GM23248 (cell line): ENCODE data around the gene LRRC61. TPM values are rescaled to one million over a fixed set of nuclear protein-coding genes. Genes with fewer than 3 reads are reported as not detected.

ENCODE experiments used
- DNase-seq: peaks from one replicate; pipeline ENCODE4 v3.0.0-alpha.2; 2015
- H2AFZ ChIP-seq: fragments of 200-600 bp; sonication (generic); 2 replicates; pipeline ENCODE4 v1.6.1; 2016; ENCODE audit warnings: antibody characterized with exemption
- H3F3A ChIP-seq: fragments of 200-600 bp; sonication (generic); 2 replicates; pipeline ENCODE4 v1.6.1; 2016; ENCODE audit warnings: mild to moderate bottlenecking, antibody characterized with exemption, mixed run types; ENCODE audit not compliant: insufficient read depth
- H3K27ac ChIP-seq: fragments of 200-600 bp; sonication (generic); 2 replicates; pipeline ENCODE4 v1.5.1; 2016; ENCODE audit warnings: mild to moderate bottlenecking
- H3K27me3 ChIP-seq: fragments of 200-600 bp; sonication (generic); replicated peaks from 2 replicates; pipeline ENCODE4 v1.6.1; 2016; ENCODE audit warnings: mild to moderate bottlenecking; ENCODE audit not compliant: insufficient read depth
- H3K36me3 ChIP-seq: fragments of 200-600 bp; sonication (generic); 2 replicates; pipeline ENCODE4 v1.6.1; 2016; ENCODE audit warnings: low read depth, mild to moderate bottlenecking
- H3K4me1 ChIP-seq: fragments of 200-600 bp; sonication (generic); 2 replicates; pipeline ENCODE4 v1.6.1; 2016; ENCODE audit warnings: mild to moderate bottlenecking; ENCODE audit not compliant: insufficient read depth
- H3K4me2 ChIP-seq: fragments of 200-600 bp; sonication (generic); one replicate; pipeline ENCODE4 v1.6.1; 2016; ENCODE audit warnings: mild to moderate bottlenecking; ENCODE audit not compliant: unreplicated experiment
- H3K4me3 ChIP-seq: fragments of 200-600 bp; sonication (generic); 2 replicates; pipeline ENCODE4 v1.5.1; 2016; ENCODE audit warnings: mild to moderate bottlenecking
- H3K79me2 ChIP-seq: fragments of 200-600 bp; sonication (generic); 2 replicates; pipeline ENCODE4 v1.6.1; 2016; ENCODE audit warnings: mild to moderate bottlenecking; ENCODE audit not compliant: insufficient read depth
- H3K9ac ChIP-seq: fragments of 200-600 bp; sonication (generic); 2 replicates; pipeline ENCODE4 v1.6.1; 2016; ENCODE audit warnings: mild to moderate bottlenecking
- H3K9me2 ChIP-seq: fragments of 200-600 bp; sonication (generic); 2 replicates; pipeline ENCODE4 v1.6.1; 2016; ENCODE audit warnings: mixed run types, mild to moderate bottlenecking, moderate library complexity; ENCODE audit not compliant: insufficient read depth
- H3K9me3 ChIP-seq: fragments of 200-600 bp; sonication (generic); one replicate; pipeline ENCODE4 v1.6.1; 2017; ENCODE audit warnings: low read depth
- H4K20me1 ChIP-seq: fragments of 200-600 bp; sonication (generic); 2 replicates; pipeline ENCODE4 v1.6.0; 2016; ENCODE audit not compliant: insufficient read depth
- EZH2 ChIP-seq: fragments of 200-600 bp; sonication (generic); IDR thresholded peaks from 2 replicates; pipeline ENCODE4 v1.6.1; 2018; ENCODE audit warnings: antibody characterized with exemption, mild to moderate bottlenecking; ENCODE audit not compliant: insufficient read depth, poor library complexity, severe bottlenecking
- EZH2phosphoT487 ChIP-seq: fragments of 200-600 bp; sonication (generic); IDR thresholded peaks from 2 replicates; pipeline ENCODE4 v1.6.1; 2018; ENCODE audit warnings: antibody characterized with exemption, moderate library complexity, mild to moderate bottlenecking, low read depth; ENCODE audit not compliant: insufficient read depth
- WGBS, 2 experiments: methylation state at CpG; one replicate each; pipeline ENCODE4 v1.1.6; 2015 to 2017; ENCODE audit warnings: low lambda C conversion rate in 2 of 2, low coverage in 1 of 2; ENCODE audit errors: missing lambda C conversion rate in 2 of 2; 5-methylcytosine and 5-hydroxymethylcytosine counted together
- in situ Hi-C: fragments of 300-500 bp; cut with MboI; formaldehyde crosslinking; loops from 2 replicates; pipeline ENCODE4 v1.15.0; 2020
- polyA plus RNA-seq: library from polyadenylated mRNA; unstranded; fragments of >200 nt; fragmentation: Nextera tagmentation; extraction: Ambion mirVana; gene quantifications from 2 replicates; pipeline ENCODE4 v1.2.1, GENCODE V29; 2016
- total RNA-seq: library from RNA; depleted of rRNA; stranded (reverse); fragments of >200 nt; shearing (Covaris generic); gene quantifications from 2 replicates; pipeline ENCODE4 v1.2.3, GENCODE V29; 2014

The LRRC61 gene
- total and polyA plus RNA-seq, 2 experiments from 2014 or later = not detected

GRCh38 chr7:150317748-150318444 lies 5.3 kb upstream of the LRRC61 start:
- 28 to 36% methylated on average over 7 of the region's 7 CpGs for WGBS, 2 experiments
- no peak overlapping the region for H3K4me3 ChIP-seq
- no peaks in the 10 kb centered on the region for H3F3A ChIP-seq
- H3K79me2 ChIP-seq = no peaks in the 10 kb centered on the region
- no peak overlapping the region for H2AFZ ChIP-seq
- H3K27ac ChIP-seq = no peak overlapping the region
- H3K36me3 ChIP-seq = no peaks in the 10 kb centered on the region
- 0 out of 2 replicates have a peak, but pooled peaks cover under 1% of the 10 kb centered on the region for H3K4me1 ChIP-seq
- H3K27me3 ChIP-seq = 0 out of 2 replicates have a peak, but pooled peaks cover 5% of the 10 kb centered on the region
- no peak overlapping the region for H3K4me2 ChIP-seq
- H3K9ac ChIP-seq = no peak overlapping the region
- in situ Hi-C loops = no loop called here
- H4K20me1 ChIP-seq = no peaks in the 10 kb centered on the region
- DNase-seq = peak; percentile 35
- H3K9me3 ChIP-seq = no peaks in the 10 kb centered on the region
- no peaks in the 10 kb centered on the region for H3K9me2 ChIP-seq
- no peak for TF ChIP-seq EZH2phosphoT487
- TF ChIP-seq EZH2 = no peak

DNA sequence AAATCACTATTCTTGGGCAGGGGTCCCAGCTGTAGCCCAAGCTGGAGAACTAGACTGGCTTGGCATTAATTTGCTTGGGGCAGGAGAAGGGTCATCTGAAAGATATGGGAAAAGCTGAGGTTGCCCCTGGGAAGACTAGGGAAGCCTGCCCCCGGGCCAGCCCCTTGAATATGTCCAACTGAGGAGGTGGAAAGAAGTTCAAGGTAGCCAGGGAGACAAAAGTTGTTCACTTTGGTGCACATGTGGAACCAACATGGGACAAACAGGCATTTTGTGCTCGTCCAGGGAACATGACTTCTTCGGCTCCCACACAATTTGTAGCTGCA lies 1.4 kb upstream of the LRRC61 start:
- H3K27me3 ChIP-seq = 0 out of 2 replicates have a peak, but pooled peaks cover 9% of the 10 kb centered on the region
- DNase-seq = no peak
- no peaks in the 10 kb centered on the region for H3K9me2 ChIP-seq
- H3K36me3 ChIP-seq = no peaks in the 10 kb centered on the region
- H3K4me2 ChIP-seq = no peak overlapping the region
- no peak overlapping the region for H3K4me3 ChIP-seq
- 50 to 54% methylated on average over 3 of the region's 3 CpGs for WGBS, 2 experiments
- no peaks in the 10 kb centered on the region for H3F3A ChIP-seq
- H3K9ac ChIP-seq = no peak overlapping the region
- H3K79me2 ChIP-seq = no peaks in the 10 kb centered on the region
- in situ Hi-C loops = no loop called here
- TF ChIP-seq EZH2phosphoT487 = no peak
- TF ChIP-seq EZH2 = no peak
- no peaks in the 10 kb centered on the region for H3K9me3 ChIP-seq
- no peak overlapping the region for H2AFZ ChIP-seq
- H4K20me1 ChIP-seq = no peaks in the 10 kb centered on the region
- H3K4me1 ChIP-seq = no peaks in the 10 kb centered on the region
- H3K27ac ChIP-seq = no peak overlapping the region

DNA sequence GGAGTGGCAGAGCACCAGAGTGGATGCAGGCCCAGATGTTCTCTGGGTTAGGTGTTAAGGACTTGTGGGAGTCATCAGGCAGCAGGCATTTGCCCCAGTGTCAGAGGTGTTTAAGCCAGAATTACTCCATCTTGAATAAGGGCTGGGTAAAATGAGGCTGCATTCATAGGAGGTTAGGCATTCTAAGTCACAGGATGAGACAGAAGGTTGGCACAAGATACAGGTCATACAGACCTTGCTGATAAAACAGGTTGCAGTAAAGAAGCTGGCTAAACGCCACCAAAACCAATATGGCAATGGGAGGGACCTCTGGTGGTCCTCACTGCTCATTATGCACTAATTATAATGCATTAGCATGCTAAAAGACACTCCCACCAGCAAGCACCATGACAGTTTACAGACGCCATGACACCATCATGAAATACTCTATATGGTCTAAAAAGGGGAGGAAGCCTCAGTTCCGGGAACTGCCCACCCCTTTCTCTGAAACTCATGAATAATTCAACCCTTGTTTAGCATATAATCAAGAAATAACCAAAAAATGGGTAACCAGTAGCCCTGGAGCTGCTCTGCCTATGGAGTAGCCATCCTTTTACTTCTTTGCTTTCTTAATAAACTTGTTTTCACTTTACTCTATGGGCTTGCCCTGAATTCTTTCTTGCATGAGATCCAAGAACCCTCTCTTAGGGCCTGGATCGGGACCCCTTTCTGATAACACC lies 882 bp upstream of the LRRC61 start:
- Histone ChIP-seq H3K9me2 (no peaks in the 10 kb centered on the region), H3F3A (no peaks in the 10 kb centered on the region), H3K4me3 (no peak overlapping the region), H3K9ac (no peak overlapping the region), H3K27me3 (0 out of 2 replicates have a peak, but pooled peaks cover 9% of the 10 kb centered on the region), H2AFZ (no peak overlapping the region), H3K79me2 (no peaks in the 10 kb centered on the region), H3K36me3 (no peaks in the 10 kb centered on the region), H4K20me1 (no peaks in the 10 kb centered on the region), H3K9me3 (no peaks in the 10 kb centered on the region), H3K4me1 (no peaks in the 10 kb centered on the region), H3K4me2 (no peak overlapping the region), H3K27ac (no peak overlapping the region)
- no peak for DNase-seq
- no peak for TF ChIP-seq EZH2phosphoT487
- no peak for TF ChIP-seq EZH2
- in situ Hi-C loops = no loop called here
- WGBS, 2 experiments = 61 to 67% methylated on average over 4 of the region's 4 CpGs

GRCh38 chr7:150323682-150324372 lies 672 bp downstream of the LRRC61 start:
- Histone ChIP-seq H3K27ac (no peak overlapping the region), H2AFZ (peak overlapping the region; percentile 46; the same call in 1 of the 2 replicates), H3F3A (no peaks in the 10 kb centered on the region), H3K36me3 (no peaks in the 10 kb centered on the region), H3K9ac (no peak overlapping the region), H3K4me3 (no peak overlapping the region), H3K9me3 (no peaks in the 10 kb centered on the region), H3K9me2 (no peaks in the 10 kb centered on the region), H3K4me2 (no peak overlapping the region), H3K79me2 (no peaks in the 10 kb centered on the region), H4K20me1 (no peaks in the 10 kb centered on the region), H3K27me3 (0 out of 2 replicates have a peak, but pooled peaks cover 9% of the 10 kb centered on the region), H3K4me1 (no peaks in the 10 kb centered on the region)
- DNase-seq = no peak
- no peak for TF ChIP-seq EZH2phosphoT487
- no peak for TF ChIP-seq EZH2
- in situ Hi-C loops = no loop called here
- 19 to 20% methylated on average over 16 of the region's 16 CpGs for WGBS, 2 experiments
